Measurements from ENCODE around the gene MIOX.
"Not testable (repeated sequence)": the region's sequence is repeated elsewhere in the genome, so short reads cannot be mapped to it uniquely, and the experiment has no call there.

Gene MIOX

DNA sequence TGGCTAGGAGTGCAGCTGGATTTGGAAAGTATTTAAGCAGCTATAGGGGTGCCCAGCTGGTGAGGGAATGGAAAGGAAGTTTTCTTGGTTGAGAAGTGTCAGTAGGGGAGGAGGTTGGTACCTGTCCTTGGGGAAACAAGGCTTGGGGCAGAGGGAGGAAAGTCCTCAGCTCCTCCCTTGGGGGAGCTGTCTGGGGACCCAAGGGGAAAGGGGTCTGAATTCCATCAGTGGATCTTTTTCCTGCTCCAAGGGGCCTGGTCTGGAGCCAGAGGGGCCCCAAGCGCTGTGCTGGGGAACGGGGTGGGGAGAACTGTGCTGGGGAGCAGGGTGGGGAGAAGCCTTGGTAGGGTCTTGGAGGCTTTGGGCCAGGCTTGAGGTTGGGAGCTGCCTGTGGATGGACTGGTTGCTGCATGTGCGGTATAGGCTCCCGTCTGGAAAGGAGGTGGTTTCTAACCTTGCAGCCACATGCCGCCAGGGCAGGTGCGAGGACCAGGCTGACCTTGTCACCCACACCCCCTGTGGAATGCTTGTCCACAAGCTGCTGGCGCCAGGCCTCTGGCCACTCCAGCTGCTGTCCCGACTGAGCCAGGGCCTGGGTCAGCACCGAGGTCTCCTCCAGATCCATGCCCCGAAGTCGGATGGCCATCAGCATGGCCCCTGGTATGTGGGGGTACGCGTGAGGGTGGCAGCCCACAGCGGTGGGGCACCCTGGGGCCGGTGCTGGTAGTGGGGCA is 42.2 kb downstream of the MIOX start:
- DNase-seq (ENCODE audit: low read depth, low spot score), result no peak

DNA sequence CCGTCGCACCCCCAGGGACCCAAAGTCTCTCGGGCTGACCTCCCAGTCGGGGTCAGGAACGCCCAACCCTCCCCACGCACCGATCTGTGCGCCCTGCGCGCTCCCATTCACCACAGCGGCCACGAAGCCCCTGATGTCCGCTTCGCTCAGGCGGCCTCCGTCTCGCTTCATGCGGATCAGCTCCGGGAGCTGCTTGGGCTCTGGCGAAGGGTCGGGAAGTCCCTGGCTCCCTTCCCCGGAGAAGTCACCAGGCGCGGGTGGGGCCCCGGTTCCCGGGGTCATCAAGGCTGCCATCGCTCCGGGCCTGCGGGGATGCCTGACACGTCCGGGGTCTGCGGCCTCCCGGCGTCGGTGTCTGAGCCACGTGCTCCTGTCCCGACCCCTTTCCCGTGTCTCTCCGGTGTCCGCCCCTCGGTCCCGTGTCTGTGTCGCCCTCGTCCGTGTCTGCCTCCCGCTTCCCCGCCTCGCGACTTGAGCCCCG is 42.8 kb downstream of the MIOX start:
- DNase-seq (ENCODE audit: low read depth, low spot score), result no peak

- no peak for DNase-seq (ENCODE audit: low read depth, low spot score)
These were observed 43.4 kb downstream of the MIOX start, which contains the start of gene TYMP for GRCh38 chr22:50529897-50530579. Gene TYMP (minus strand): TSS chr22:50530012. CDS start chr22:50529709, 303 bp downstream.

GRCh38 chr22:50530580-50530876 is 43.9 kb downstream of the MIOX start:
- DNase-seq (ENCODE audit: low read depth, low spot score), result no peak

DNA sequence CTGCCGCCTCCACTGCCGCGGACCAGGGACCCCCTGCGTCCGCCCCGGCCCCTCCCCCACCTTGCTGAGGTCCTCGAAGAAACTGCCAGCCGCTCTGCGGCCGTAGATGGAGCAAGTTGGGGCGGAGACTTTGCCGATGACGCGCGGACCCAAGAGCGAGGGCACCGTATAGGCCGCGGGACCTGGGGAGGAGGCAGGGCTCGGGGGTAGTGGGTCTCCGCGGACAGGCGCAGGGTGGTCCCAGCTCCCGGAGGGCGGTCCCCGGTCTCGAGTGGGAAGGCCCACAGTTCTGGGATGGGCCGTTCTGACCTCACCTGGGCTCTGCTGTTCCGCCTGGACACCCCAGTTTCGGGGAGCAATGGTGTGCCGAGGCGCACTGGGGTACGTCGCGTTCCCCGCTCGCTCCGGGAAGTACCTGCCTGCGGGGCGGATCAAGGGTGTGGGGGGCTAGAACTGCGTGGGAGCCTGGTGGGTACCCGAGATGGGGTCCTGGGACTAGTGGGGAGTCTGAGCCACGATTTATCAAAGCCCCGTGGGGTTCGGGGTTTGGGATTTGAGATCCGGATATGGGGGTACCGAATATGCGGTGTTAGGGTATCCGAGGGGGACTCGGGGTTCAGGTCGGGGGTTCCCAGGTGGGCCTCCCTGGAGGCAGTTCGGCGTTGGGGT is 44.4 kb downstream of the MIOX start:
- peak; percentile 66 for DNase-seq (ENCODE audit: low read depth, low spot score)

GRCh38 chr22:50531546-50531961 is 44.9 kb downstream of the MIOX start:
- no peak for DNase-seq (ENCODE audit: low read depth, low spot score)

- no peak for DNase-seq (ENCODE audit: low read depth, low spot score)
These were observed 45.5 kb downstream of the MIOX start for GRCh38 chr22:50531962-50532674.

DNA sequence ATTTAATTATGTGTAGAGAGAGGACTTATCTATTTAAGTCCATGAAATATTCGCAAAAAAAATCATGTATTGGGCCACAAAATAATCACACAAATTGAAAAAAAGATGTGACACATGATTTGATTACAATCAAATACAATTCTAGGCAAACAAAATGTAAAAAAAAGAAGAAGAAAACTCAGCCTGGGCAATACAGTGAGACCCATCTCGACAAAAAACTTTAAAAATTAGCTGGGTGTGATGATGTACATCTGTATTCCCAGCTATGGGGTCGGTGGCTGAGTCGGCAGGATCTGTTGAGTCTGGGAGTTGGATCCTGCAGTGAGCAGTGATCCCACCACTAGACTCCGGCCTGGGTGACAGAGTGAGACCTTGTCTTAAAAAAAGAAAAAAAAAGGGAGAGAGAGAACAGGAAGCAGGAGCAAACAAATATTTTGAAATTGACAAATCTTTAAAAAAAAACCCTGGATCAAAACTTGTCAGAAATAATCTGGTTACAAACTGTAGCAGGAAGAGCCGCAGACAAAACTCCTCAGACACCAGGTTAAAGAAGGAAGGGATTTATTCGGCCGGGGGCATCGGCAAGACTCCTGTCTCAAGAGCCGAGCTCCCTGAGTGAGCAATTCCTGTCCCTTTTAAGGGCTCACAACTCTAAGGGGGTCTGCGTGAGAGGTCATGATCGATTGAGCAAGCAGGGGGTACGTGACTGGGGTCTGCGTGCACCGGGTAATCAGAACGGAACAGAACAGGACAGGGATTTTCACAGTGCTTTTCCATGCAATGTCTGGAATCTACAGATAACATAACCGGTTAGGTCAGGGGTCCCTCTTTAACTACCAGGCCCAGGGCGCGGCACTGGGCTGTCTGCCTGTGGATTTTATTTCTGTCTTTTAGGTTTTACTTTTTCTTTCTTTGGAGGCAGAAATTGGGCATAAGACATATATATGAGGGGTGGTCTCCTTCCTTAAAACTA is 46.5 kb downstream of the MIOX start:
- no peak for DNase-seq (ENCODE audit: low read depth, low spot score)

DNA sequence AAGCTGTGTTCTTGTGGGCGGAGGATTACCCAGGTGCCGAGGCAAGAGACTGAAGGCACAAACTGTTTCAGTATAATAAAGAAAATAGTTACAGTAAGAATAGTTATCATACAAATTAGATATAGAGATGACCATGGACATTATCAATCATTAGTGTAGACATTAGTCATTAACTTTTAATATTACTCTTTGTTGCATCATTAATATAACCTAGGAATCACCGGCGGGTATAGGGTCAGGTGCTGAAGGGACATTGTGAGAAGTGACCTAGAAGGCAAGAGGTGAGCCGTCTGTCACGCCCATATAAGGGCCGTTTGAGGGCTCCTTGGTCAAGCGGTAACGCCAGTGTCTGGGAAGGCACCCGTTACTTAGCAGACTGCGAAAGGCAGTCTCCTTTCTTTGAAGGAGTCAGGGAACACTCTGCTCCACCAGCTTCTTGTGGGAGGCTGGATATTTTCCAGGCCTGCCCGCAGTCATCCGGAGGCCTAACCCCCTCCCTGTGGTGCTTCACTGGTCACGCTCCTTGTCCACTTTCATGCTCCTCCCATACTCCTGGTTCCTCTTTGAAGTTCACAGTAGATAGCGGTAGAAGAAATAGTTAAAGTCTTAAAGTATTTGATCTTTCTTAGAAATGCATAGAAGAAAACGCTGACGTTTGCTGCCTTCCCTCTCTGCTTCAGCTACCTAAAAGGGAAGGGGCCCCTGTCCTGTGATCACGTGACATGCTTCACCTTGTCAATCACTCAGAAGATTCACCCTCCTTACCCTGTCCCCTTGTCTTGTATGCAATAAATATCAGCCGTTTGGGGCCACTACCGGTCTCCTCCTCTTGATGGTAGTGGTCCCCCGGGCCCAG is 47.4 kb downstream of the MIOX start:
- DNase-seq (ENCODE audit: low read depth, low spot score), result not testable (repeated sequence)

GRCh38 chr22:50535113-50535512 is 48.5 kb downstream of the MIOX start:
- DNase-seq (ENCODE audit: low read depth, low spot score), result no peak

GRCh38 chr22:50536226-50536625 is 49.6 kb downstream of the MIOX start:
- DNase-seq (ENCODE audit: low read depth, low spot score), result no peak

DNA sequence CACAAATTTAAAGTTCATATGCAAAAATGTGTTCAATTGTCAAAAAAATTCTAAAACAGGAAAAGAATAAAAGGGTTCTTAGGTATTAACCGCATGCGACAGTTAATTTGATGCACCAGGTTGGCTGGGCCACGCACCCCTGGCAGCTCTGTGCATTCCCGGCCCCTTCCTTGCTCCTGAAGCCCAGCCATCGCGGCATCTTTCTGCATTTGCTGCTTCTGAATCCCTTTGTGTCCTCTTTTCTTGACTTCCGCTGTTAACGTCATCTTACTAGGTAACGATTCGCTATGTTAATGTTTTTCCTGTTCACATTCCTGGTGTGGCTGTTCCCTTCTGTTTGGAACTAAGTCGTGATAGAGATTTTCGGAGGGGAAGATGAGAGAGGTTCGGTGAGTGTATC is 51.1 kb downstream of the MIOX start:
- no peak for DNase-seq (ENCODE audit: low read depth, low spot score)

Measured in activated CD4-positive, CD25-positive, alpha-beta regulatory T cell treated with anti-CD3 and anti-CD28 coated beads, Interleukin-2, amount 50 U/mL, for 16 hours (primary cell).